NB4 (cell line): Measurements from ENCODE around the gene CCDC34.

Experiments
- MAX ChIP-seq: IDR thresholded peaks from 2 replicates; pipeline ENCODE4 v1.6.1; 2011; ENCODE audit warnings: low read depth, low read length
- MYC ChIP-seq: IDR thresholded peaks from 2 replicates; pipeline ENCODE4 v1.6.1; 2011; ENCODE audit warnings: low read depth, low read length
- POLR2A ChIP-seq: IDR thresholded peaks from 2 replicates; pipeline ENCODE4 v1.6.1; 2011; ENCODE audit warnings: mild to moderate bottlenecking; ENCODE audit not compliant: insufficient read length; ENCODE audit errors: extremely low read depth
- TF ChIP-seq, protein P1 (sequence below): IDR thresholded peaks from one replicate; pipeline ENCODE4 v1.5.1; 2012; ENCODE audit warnings: low read depth, low read length

GRCh38 chr11:27303903-27304302 lies 59.1 kb downstream of the CCDC34 start:
- TF ChIP-seq, protein P1, sequence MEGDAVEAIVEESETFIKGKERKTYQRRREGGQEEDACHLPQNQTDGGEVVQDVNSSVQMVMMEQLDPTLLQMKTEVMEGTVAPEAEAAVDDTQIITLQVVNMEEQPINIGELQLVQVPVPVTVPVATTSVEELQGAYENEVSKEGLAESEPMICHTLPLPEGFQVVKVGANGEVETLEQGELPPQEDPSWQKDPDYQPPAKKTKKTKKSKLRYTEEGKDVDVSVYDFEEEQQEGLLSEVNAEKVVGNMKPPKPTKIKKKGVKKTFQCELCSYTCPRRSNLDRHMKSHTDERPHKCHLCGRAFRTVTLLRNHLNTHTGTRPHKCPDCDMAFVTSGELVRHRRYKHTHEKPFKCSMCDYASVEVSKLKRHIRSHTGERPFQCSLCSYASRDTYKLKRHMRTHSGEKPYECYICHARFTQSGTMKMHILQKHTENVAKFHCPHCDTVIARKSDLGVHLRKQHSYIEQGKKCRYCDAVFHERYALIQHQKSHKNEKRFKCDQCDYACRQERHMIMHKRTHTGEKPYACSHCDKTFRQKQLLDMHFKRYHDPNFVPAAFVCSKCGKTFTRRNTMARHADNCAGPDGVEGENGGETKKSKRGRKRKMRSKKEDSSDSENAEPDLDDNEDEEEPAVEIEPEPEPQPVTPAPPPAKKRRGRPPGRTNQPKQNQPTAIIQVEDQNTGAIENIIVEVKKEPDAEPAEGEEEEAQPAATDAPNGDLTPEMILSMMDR: no peak
- TF ChIP-seq MAX (no peak), POLR2A (no peak), MYC (no peak)
